ENCODE measurements around the gene SCN10A.
A peak's percentile ranks its signal among the peaks of the same experiment; 100 is the strongest.

SCN10A gene

GRCh38 chr3:38763569-38763968, 52.4 kb downstream of the SCN10A start:
- DNase-seq: no peak

DNA sequence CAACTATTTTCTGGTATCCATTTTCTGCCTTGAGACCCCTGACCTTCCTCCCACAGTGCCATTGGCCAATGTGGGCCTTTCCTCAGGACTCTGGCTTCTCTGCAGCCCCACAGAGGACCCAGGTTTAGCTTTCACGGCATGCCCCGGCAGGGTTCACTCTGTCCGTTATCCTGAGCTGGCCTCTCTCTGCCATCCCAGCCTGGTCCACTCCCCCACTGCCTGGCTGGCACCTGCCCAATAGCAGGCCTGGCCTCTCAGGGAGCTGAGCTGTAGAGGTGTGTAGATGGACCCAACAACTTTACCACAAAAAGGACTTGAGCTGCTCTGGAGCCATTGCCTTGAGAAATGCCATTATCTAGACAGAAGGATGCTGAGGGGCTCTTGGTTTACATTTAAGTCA, 57.5 kb downstream of the SCN10A start:
- no peak for DNase-seq

- DNase-seq: no peak
Observed at GRCh38 chr3:38757721-38758120, 58.3 kb downstream of the SCN10A start.

DNA sequence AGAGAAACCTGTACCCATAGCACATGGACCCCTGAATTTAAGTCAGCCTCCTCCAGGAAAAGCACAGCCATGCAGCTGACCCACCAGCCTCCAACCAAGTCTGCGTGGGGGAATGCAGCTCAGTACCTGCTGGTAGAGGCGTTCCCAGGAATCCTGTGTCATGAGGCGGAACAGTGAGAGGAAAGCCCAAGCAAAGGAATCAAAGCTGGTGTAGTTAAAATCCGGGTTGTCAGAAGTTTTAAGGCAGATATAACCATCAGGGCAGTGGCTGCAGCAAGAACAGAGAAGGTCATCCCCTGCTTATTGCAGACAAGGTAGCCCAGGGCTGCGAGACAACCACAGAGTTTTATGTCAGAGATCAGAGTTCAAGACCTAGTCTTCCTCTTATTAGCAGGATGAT, 59.1 kb downstream of the SCN10A start:
- no peak for DNase-seq

- no peak for DNase-seq
Observed at GRCh38 chr3:38755130-38755529, 60.9 kb downstream of the SCN10A start.

- DNase-seq: no peak
Observed at GRCh38 chr3:38746641-38747040, 69.4 kb downstream of the SCN10A start.

DNA sequence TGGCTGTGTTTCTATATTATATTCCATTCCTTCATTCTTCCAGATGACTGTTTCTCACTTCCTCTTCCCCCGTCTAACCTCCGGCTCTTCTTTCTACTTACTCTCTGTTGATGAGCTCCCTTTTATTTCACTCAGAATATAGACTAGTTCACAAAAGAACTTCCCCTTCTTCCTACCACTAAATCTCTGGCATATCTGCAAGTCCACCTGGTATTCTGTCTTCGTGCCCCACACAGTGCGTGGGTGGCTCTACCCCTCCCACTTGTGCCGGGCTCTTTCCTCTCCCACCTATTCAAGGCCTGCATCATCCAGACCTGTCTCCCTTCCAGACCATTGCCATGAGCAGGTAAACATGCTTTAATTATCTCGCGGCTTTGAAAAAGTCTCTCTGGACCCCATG, 73.0 kb downstream of the SCN10A start:
- no peak for DNase-seq

DNA sequence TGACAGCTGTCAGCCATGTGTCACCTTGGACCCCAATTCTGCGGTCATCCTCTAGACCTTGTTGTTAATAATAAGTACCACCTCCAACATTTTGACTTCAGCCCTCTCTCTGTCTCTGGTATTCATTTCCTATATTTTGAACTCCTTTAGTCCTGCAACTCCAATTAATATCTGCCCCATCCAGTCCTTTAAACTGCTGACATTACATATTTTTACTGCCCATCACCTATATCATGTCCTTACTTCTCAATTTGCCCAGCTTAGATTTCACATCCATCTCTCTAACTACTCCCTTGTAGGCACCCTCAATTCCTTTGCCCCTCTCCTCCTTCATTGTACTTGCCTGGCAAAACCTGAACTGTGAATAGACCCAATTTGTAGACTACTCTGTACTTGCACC, 73.5 kb downstream of the SCN10A start:
- no peak for DNase-seq

DNA sequence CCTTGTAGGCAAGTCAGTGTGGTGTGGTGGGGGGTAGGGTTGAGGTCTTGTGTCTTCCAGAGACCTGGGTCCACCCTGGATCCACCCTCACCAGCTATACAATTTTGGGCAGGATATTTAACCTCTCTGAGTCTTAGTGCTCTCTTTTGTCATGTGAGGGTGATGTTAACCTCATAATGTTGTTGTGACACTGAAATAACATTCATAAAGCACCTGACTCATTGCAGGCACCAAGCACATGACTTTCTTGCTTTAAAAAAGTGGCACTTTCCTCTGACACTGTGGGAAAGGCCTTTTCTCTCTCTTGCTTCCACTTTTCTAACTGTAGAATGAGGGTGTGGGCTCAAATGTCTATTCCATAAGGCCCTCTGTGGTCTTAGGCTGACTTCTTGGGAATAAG, 75.5 kb downstream of the SCN10A start:
- DNase-seq: no peak

DNA sequence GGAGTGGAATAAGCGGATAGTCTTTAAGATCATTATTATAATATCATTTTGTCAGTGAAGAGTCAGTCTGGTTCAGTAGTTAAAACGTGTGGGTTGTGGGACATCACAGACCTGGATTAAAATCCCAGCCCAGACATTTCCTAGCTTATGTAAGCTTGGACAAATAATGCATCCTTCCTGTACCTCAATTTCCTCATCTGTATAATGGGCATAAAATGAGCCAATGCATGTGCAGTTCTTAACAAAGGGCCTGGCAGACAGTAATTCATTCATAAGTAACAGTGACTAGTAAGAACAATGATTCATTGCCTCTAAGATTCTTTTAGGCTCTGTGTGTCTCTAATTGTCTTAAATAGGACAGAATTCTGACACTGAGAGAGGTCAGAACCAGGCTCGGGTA, 76.1 kb downstream of the SCN10A start:
- DNase-seq: no peak

GRCh38 chr3:38739396-38739689, 76.7 kb downstream of the SCN10A start:
- no peak for DNase-seq

- DNase-seq: peak; percentile 28 to 62
Observed at GRCh38 chr3:38738630-38739395, 77.2 kb downstream of the SCN10A start.

DNA sequence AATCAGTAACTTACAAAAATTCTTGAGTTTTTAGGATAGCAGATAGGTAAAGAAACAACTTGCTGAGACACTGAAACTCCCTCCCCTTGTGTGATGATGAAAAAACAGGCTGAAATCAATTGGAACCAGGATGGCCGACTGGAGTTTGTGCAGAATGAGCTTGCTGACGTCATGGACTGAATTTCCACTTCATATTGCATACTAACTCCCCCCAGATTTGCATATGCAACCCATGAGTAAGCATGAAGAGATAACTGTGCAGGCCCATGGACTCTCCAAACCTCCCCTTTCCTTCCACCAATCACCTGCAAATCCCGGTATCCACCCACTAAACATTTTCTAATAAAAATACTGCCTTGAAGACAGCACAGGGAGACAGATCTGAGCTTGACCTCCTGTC, 84.5 kb downstream of the SCN10A start:
- peak in 1 of 2 experiments; percentile 21 for DNase-seq

DNA sequence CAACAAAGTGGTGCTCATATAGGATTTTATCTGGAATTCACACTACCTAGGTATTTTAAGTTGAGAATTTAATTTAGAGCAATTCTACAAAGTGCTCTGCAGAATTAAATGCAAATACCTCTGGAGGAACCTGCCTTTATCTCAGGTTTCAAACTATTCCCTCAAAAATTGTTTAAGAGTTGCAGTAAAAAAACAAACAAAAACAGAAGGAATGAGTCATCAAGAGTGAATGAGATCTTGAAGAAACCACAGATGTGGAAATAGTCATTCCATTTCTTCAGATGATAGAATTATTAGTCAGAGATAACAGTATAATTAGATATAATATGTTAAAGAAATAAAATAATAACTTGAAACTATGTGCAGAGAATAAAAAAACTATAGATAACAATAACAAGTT, 85.7 kb downstream of the SCN10A start:
- DNase-seq: no peak

- DNase-seq: no peak
Observed at GRCh38 chr3:38728008-38728407, 88.0 kb downstream of the SCN10A start.

- DNase-seq: no peak
Observed at GRCh38 chr3:38726751-38727150, 89.3 kb downstream of the SCN10A start.

- no peak for DNase-seq
Observed at GRCh38 chr3:38725726-38726419, 90.1 kb downstream of the SCN10A start.

DNA sequence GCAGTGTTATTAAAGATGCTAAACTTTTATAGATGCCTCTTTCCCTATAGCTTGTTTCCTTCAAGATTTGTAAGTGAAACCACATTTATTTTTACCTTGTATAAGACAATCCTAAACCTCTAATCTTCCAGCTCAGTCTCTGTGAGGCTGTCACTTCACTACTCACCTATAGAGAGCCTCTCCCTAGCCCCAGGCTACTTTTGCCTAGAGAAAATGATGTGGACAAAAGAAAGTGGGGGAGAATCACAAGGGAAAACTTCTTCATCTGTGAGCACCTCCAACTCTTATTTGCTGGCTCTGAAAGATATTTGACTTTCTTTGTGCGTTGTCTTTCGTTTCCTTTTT, 91.7 kb downstream of the SCN10A start:
- DNase-seq: no peak

- DNase-seq: no peak
Observed at GRCh38 chr3:38723569-38724391, 92.2 kb downstream of the SCN10A start.

DNA sequence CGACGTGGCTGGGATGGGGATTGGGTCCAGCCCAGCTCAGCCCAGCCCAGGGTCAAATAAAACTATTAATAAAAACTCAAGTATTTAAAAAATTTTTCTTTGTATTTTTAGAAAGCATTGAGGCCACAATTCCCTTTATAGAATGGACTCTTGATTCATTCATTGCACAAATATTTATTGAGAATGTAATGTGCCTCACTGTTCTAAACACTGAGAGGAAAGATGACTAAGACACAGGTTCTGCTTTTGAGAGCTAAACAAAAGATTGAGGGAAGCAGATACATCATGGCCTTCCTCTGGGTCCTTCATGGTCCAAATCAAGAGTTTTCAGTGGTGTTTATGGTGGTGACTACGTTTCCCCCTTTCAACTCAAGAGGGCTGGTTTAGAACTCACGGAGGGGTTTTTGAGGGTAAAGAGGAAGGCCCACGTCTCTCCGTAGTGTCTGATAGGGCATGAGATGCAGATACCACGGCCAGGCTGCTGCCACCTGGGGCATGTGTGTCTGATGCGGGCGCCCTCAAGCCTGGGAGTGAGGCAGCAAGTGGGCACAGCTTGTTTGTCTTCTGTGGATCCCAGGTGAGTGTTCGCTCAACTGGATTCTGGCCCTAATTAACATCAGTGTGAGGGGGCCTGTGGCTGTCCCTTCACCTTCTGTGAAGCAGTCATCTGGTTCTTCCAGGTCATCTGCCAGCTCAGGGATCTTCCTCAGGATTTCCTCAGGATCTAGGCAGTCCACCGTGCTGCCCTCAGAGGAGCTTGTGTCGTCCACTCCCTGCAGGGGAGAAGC, 93.0 kb downstream of the SCN10A start:
- DNase-seq: no peak

DNA sequence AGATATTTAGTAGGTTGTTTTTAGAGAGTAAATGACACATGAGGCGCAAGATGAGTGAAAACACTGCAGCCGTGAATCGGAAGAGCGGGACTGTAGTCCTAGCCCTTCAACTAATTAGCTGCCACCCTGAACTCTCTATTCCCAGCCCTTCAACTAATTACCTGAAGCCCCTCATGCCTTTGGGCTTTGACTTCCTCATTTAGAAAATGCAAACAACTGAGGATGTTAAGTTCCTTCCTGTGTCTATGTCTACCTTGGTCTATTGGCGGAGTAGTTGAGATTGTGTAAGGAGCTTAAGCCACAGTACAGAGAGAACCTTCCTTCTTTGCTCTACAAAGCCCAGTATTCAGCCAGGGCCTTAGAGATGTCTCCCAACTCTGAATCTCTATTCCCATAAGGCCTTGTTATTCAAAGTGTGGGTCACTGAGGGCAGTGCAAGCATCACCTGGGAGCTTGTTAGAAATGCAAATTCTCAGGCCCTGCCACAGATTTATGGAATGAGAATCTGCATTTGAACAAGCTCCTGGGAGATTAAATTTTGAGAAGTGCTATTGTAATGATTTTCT, 94.7 kb downstream of the SCN10A start:
- DNase-seq: no peak

GRCh38 chr3:38720465-38720864, 95.6 kb downstream of the SCN10A start:
- no peak for DNase-seq
